Medulla oblongata (tissue), 1 donor: ENCODE results near the gene AP4B1.
A peak's percentile ranks its signal among the peaks of the same experiment; 100 is the strongest.
"Not testable (repeated sequence)": the region's sequence is repeated elsewhere in the genome, so short reads cannot be mapped to it uniquely, and the experiment has no call there.

ENCODE experiments used
- DNase-seq: peaks from one replicate; pipeline ENCODE4 v3.0.0-alpha.2; 2015; ENCODE audit errors: extremely low spot score

AP4B1 gene

DNA sequence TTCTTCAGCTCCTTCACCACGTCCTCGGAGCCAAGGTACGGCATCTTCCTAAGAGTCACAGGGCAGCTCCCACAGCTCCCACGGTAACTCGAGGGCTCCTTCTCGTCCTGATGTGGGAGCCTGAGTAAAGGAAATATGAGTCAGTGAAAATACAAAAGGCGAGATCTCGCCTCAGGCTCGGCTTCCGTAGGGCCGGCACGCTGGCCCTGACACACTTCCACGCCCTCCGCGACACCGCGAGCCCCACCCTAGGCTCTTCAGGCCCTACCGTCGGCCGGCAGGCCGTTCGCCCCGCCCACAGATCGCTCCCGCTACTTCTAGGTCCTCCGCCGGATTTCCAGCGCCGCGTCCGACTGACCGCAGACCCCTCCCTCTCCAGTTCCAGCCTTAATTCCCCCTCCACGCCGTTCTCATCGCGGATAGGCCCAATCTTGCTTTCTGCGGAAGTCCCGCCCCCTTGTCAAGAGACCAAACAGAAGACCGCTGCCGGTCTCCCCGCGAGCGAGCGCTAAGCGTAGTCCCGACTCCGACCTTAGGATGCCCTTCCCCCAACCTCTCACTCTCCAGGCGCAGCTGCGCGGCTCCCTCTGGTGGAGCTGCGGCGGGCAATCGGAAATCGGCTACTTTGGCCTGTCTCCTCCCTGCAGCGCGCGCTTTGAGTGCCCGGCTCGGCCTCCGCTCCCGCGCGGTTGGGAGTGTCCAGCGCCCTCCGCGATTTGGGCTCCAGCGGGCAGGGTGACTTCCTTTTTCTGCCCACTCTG lies at the start of gene AP4B1, which contains the start of gene DCLRE1B:
AP4B1 (minus strand) TSS at position 126 of the 761 bp plus-strand sequence; CDS start at position 44, 82 bp downstream.
DCLRE1B (plus strand) TSS at position 653 of the 761 bp plus-strand sequence. CDS start 261 bp downstream, outside the sequence.
- peak; percentile 99 for DNase-seq

GRCh38 chr1:113951719-113952118 lies 47.1 kb upstream of the AP4B1 start:
- no peak for DNase-seq

- no peak for DNase-seq
These were observed 46.3 kb upstream of the AP4B1 start for GRCh38 chr1:113950908-113951307.

DNA sequence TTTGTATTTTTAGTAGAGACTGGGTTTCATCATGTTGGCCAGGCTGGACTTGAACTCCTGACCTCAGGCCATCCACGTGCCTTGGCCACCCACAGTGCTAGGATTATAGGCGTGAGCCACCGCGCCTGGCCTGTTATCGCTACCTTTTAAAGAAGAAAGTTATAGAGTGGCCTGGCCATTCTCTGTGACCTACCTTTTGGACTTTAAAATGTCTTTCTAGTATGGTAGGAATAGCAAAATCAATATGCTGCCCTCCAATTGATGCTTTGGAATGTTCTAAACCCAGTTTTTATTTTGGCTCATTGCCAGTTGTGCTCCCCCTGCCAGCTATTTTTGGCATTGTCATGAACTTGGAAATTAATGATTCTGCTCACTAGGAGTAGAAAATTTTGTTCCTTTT lies 44.4 kb upstream of the AP4B1 start:
- no peak for DNase-seq

- DNase-seq, result not testable (repeated sequence)
These were observed 43.6 kb upstream of the AP4B1 start for GRCh38 chr1:113948151-113948550.

DNA sequence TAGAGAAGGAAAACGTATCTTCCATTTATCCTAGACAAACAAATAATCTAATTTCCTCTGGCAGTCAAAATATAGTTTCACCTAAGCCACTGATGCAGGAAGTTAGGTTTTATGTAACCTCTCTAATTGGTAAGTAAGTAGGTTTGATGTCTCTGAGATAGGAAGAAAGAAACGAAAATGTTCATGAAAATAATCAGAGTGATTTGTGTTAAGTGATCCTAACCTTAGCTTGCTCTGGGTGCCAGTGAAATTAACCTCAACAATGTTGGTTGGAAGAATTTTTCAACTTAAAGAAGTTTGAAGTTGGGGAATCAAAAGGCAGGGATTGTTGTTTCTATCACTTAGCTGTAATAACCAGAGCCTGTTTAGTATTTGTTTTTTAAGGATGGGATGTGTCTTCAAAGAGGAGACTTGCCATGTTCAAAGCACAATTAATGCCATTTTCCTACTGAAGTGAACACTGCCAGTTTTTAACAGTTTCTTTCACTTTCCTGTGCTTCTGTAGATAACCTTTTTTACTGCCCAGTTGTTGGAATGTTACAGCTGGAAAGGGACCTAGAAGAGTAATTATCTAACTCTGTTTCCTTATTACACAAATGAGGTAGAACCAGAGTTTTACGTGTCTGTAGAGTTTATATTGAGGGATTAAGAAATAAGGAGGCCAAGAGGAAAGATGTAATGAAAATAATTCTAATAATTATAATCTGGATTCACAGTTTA lies 42.9 kb upstream of the AP4B1 start:
- no peak for DNase-seq

GRCh38 chr1:113946678-113947387 lies 42.2 kb upstream of the AP4B1 start:
- DNase-seq, result no peak

GRCh38 chr1:113946112-113946511 lies 41.5 kb upstream of the AP4B1 start:
- no peak for DNase-seq

GRCh38 chr1:113945329-113945728 lies 40.7 kb upstream of the AP4B1 start:
- no peak for DNase-seq

- no peak for DNase-seq
These were observed 38.6 kb upstream of the AP4B1 start for GRCh38 chr1:113943028-113943811.

GRCh38 chr1:113942527-113942926 lies 37.9 kb upstream of the AP4B1 start:
- no peak for DNase-seq

GRCh38 chr1:113941245-113941559 lies 36.6 kb upstream of the AP4B1 start:
- DNase-seq, result no peak

- no peak for DNase-seq
These were observed 36.0 kb upstream of the AP4B1 start for GRCh38 chr1:113940365-113941244.

DNA sequence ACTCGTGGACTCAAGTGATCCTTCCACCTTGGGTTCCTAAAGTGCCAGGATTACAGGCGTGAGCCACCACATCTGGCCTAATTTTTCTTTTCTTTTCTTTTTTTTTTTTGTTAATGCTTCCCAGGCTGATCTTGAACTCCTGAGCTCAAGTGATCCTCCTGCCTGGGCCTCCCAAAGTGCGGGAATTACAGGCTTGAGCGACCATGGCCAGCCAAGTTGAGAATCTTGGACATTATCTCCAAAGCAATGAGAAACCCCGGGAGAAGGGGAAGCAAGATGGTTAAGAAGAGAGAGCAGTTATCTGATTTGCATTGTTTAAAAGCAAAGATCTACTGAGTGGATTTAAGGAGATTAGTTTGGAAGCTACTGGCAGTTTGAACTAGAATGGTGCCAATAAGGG lies 33.6 kb upstream of the AP4B1 start:
- DNase-seq, result no peak

GRCh38 chr1:113937146-113937545 lies 32.5 kb upstream of the AP4B1 start:
- no peak for DNase-seq

- no peak for DNase-seq
These were observed 31.4 kb upstream of the AP4B1 start for GRCh38 chr1:113935970-113936369.

GRCh38 chr1:113935176-113935575 lies 30.6 kb upstream of the AP4B1 start:
- DNase-seq, result no peak

GRCh38 chr1:113934511-113935055 lies 30.0 kb upstream of the AP4B1 start:
- DNase-seq, result no peak

DNA sequence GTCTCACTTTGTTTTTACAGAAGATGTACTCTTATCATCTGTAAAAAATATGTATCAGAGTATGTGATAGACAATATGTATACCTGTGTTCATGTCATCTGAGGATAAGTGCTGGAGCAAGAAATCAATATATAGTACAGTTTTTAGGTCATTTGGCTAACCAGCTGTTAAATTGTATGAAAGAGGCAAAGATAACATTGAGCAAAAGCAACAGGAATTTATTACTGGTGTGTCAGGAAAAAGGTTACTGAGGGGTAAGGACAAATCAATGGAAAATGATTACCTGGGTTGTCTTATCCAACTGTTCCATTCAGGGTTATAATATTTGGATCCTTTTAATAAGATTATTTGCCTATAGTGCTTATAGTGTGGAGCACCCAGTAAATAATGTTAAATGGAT lies 29.4 kb upstream of the AP4B1 start:
- DNase-seq, result no peak

DNA sequence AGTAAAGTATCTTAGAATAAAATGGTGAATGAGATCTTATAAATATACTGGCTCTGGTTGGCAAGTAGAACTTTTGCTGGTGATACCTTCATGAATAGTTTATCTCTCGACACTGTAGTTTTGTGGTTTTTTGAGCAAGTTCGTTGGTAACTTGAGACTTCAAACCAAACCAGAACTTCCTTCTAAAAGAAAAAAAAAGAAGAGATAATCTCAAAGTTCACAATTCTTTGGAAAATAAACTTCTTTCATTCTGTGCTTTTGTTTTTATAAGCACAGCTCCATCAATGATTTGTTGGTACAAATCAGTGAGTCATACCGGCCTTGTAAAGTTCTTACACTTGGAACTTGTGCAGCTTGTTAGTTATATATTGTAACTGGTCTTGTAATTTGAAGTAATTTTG lies 26.9 kb upstream of the AP4B1 start:
- DNase-seq, result peak; percentile 22
